OCI-M2 (cell line): ENCODE results near the gene NEUROD2.
"Not testable (repeated sequence)": the region's sequence is repeated elsewhere in the genome, so short reads cannot be mapped to it uniquely, and the experiment has no call there.

ENCODE experiments used
- DNase-seq: peaks from one replicate; lab custom pipeline; 2025; ENCODE audit not compliant: unreplicated experiment; lab: John Stamatoyannopoulos, UW

NEUROD2 gene

GRCh38 chr17:39602533-39603303, 5.0 kb downstream of the NEUROD2 start:
- no peak for DNase-seq

GRCh38 chr17:39601758-39602532, 5.8 kb downstream of the NEUROD2 start:
- no peak for DNase-seq

- DNase-seq: no peak
These were observed 6.6 kb downstream of the NEUROD2 start for GRCh38 chr17:39600997-39601597.

GRCh38 chr17:39600288-39600996, 7.3 kb downstream of the NEUROD2 start:
- no peak for DNase-seq

- no peak for DNase-seq
These were observed 8.0 kb downstream of the NEUROD2 start for GRCh38 chr17:39599665-39600231.

- DNase-seq: no peak
These were observed 8.6 kb downstream of the NEUROD2 start for GRCh38 chr17:39599004-39599664.

- no peak for DNase-seq
These were observed 9.1 kb downstream of the NEUROD2 start for GRCh38 chr17:39598630-39599003.

- no peak for DNase-seq
These were observed 9.7 kb downstream of the NEUROD2 start for GRCh38 chr17:39598047-39598481.

GRCh38 chr17:39597372-39598046, 10.2 kb downstream of the NEUROD2 start:
- DNase-seq: no peak

- DNase-seq: no peak
These were observed 11.0 kb downstream of the NEUROD2 start for GRCh38 chr17:39596543-39597267.

GRCh38 chr17:39595928-39596510, 11.7 kb downstream of the NEUROD2 start:
- DNase-seq: no peak

GRCh38 chr17:39595294-39595693, 12.4 kb downstream of the NEUROD2 start:
- no peak for DNase-seq

GRCh38 chr17:39593371-39593770, 14.3 kb downstream of the NEUROD2 start:
- no peak for DNase-seq

- no peak for DNase-seq
These were observed 15.5 kb downstream of the NEUROD2 start for GRCh38 chr17:39591958-39592954.

GRCh38 chr17:39590180-39590579, 17.5 kb downstream of the NEUROD2 start:
- not testable (repeated sequence) for DNase-seq

GRCh38 chr17:39582658-39583057, 25.1 kb downstream of the NEUROD2 start:
- DNase-seq: no peak

GRCh38 chr17:39581759-39582085, 26.0 kb downstream of the NEUROD2 start:
- DNase-seq: no peak
